ENCODE data around the gene RND2.
"Not testable (repeated sequence)": the region's sequence is repeated elsewhere in the genome, so short reads cannot be mapped to it uniquely, and the experiment has no call there.

Gene RND2

DNA sequence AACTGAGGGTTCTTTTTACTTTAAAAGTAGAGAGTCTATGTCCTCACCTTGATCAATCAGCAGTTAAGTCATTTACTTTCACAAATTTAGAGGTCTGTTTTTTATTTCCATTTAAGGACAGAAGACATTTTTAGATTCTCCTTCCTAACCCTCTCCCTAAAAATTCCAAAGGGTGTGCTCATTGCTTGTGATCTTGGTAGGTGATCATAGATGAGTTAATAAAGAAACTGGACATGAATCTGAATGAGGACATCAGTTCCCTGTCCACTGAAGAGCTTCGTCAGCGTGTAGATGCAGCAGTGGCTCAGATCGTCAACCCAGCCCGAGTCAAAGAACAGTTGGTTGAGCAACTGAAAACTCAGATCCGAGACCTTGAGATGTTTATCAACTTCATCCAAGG is 35.9 kb upstream of the RND2 start:
- TF ChIP-seq, protein P1, sequence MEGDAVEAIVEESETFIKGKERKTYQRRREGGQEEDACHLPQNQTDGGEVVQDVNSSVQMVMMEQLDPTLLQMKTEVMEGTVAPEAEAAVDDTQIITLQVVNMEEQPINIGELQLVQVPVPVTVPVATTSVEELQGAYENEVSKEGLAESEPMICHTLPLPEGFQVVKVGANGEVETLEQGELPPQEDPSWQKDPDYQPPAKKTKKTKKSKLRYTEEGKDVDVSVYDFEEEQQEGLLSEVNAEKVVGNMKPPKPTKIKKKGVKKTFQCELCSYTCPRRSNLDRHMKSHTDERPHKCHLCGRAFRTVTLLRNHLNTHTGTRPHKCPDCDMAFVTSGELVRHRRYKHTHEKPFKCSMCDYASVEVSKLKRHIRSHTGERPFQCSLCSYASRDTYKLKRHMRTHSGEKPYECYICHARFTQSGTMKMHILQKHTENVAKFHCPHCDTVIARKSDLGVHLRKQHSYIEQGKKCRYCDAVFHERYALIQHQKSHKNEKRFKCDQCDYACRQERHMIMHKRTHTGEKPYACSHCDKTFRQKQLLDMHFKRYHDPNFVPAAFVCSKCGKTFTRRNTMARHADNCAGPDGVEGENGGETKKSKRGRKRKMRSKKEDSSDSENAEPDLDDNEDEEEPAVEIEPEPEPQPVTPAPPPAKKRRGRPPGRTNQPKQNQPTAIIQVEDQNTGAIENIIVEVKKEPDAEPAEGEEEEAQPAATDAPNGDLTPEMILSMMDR (conservative IDR thresholded peaks at IDR 0.05; ENCODE audit: low read depth, low read length): no peak
- H2AFZ ChIP-seq (ENCODE audit: low read depth): no peak overlapping the region
- H3K36me3 ChIP-seq (ENCODE audit: insufficient read depth): peaks cover 6% of the 10 kb centered on the region; the same call in 1 of the 2 replicates
- no peak overlapping the region for H3K4me2 ChIP-seq
- H4K20me1 ChIP-seq (ENCODE audit: insufficient read depth): no peaks in the 10 kb centered on the region
- no peak overlapping the region for H3K4me3 ChIP-seq (IDR thresholded peaks at IDR 0.05; ENCODE audit: insufficient read depth, low read depth, low read length)
- H3K27me3 ChIP-seq (ENCODE audit: insufficient read depth, low read depth): no peaks in the 10 kb centered on the region
- no peak overlapping the region for H3K9ac ChIP-seq
- no peak overlapping the region for H3K27ac ChIP-seq
- peaks cover 7% of the 10 kb centered on the region; the same call in 1 of the 2 replicates for H3K79me2 ChIP-seq (ENCODE audit: insufficient read depth, low read depth)
- H3K4me1 ChIP-seq (ENCODE audit: low read depth, poor library complexity, severe bottlenecking): peaks cover 25% of the 10 kb centered on the region

DNA sequence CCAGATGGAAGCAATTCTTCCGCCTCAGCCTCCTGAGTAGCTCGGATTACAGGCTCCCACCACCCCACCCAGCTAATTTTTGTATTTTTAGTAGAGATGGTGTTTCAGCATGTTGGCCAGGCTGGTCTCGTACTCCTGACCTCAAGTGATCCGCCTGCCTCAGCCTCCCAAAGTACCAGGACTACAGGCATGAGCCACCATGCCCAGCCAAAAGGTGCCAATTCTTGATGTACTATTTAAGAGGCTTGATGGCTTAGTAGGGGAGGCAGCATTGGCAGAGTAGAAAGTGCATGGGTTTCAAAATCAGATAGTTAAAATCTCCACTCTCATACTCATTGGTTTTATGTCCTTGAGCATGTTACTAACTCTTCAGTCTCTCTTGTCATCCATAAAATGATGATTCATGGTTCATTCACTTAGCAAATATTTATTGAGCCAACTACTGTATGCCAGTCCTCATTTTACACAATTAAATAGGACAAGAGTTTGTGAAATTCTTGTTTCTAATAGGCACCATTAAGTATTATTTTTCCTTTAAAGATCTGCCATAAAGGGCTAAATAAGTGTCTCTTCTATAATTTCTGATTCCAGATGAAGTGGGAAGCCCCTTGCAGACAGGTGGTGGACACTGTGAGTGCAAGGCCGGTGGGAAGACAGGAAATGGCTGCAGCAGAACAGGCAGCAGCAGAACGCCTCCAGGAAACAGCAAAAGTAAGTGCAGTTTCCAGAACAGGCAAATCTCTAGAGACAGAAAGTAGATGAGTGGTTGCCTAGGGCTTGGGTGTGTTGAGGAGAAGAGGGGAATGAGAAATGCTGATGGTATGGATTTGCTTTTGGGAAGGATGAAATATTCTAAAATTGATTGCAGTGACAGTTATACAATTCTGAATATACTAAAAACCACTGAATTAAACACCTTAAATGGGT is 35.0 kb upstream of the RND2 start:
- Histone ChIP-seq H3K79me2 (ENCODE audit: insufficient read depth, low read depth) (peaks cover 5% of the 10 kb centered on the region; the same call in 1 of the 2 replicates), H3K27ac (no peak overlapping the region), H3K9ac (no peak overlapping the region), H3K4me1 (ENCODE audit: low read depth, poor library complexity, severe bottlenecking) (peaks cover 20% of the 10 kb centered on the region), H4K20me1 (ENCODE audit: insufficient read depth) (no peaks in the 10 kb centered on the region), H3K27me3 (ENCODE audit: insufficient read depth, low read depth) (no peaks in the 10 kb centered on the region), H3K4me3 (IDR thresholded peaks at IDR 0.05; ENCODE audit: insufficient read depth, low read depth, low read length) (no peak overlapping the region), H2AFZ (ENCODE audit: low read depth) (no peak overlapping the region), H3K4me2 (no peak overlapping the region), H3K36me3 (ENCODE audit: insufficient read depth) (peaks cover 6% of the 10 kb centered on the region; the same call in 1 of the 2 replicates)
- TF ChIP-seq, protein P1 (conservative IDR thresholded peaks at IDR 0.05; ENCODE audit: low read depth, low read length): no peak

DNA sequence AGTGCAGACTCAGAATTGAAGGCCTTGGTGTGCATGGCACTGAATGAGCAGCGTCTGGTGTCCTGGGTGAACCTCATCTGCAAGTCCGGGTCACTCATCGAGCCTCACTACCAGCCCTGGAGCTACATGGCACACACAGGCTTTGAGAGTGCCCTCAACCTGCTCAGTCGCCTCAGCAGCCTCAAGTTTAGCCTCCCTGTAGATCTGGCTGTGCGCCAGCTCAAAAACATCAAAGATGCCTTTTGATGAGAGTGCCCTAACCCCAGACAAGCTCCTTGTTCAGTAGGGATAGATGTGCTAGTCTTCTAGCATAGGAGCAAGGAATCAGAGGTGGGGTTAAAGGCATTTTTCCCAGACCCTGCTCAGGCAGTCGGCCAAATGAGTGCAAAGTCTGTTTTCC is 33.6 kb upstream of the RND2 start:
- no peak overlapping the region for H3K4me2 ChIP-seq
- no peak overlapping the region for H2AFZ ChIP-seq (ENCODE audit: low read depth)
- H3K4me3 ChIP-seq (IDR thresholded peaks at IDR 0.05; ENCODE audit: insufficient read depth, low read depth, low read length): no peak overlapping the region
- H3K27ac ChIP-seq: no peak overlapping the region
- TF ChIP-seq, protein P1 (conservative IDR thresholded peaks at IDR 0.05; ENCODE audit: low read depth, low read length): no peak
- H3K27me3 ChIP-seq (ENCODE audit: insufficient read depth, low read depth): no peaks in the 10 kb centered on the region
- H3K4me1 ChIP-seq (ENCODE audit: low read depth, poor library complexity, severe bottlenecking): peaks cover 7% of the 10 kb centered on the region
- H4K20me1 ChIP-seq (ENCODE audit: insufficient read depth): no peaks in the 10 kb centered on the region
- H3K79me2 ChIP-seq (ENCODE audit: insufficient read depth, low read depth): no peaks in the 10 kb centered on the region
- H3K9ac ChIP-seq: no peak overlapping the region
- peaks cover 6% of the 10 kb centered on the region; the same call in 1 of the 2 replicates for H3K36me3 ChIP-seq (ENCODE audit: insufficient read depth)

DNA sequence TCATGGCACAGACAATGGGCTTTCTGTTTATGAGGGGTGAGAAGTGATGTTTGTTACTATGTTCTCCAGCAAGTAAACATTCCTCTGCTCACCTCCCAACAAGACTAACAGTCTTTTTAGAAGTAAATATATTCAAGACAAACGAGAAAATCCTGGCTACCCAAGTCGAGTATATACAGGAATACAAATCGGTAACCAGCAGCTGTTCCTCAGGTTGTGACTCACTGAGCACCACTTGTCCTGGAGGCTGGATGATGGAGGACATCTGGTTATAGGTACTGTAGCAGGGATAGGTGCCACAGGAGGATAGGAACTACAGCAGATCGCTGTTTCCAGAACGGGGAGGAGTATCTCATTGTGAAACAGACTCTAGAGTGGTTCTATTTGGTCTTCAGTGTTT is 32.2 kb upstream of the RND2 start:
- TF ChIP-seq, protein P1 (conservative IDR thresholded peaks at IDR 0.05; ENCODE audit: low read depth, low read length): no peak
- Histone ChIP-seq H3K27me3 (ENCODE audit: insufficient read depth, low read depth) (no peaks in the 10 kb centered on the region), H4K20me1 (ENCODE audit: insufficient read depth) (no peaks in the 10 kb centered on the region), H3K4me2 (no peak overlapping the region), H3K79me2 (ENCODE audit: insufficient read depth, low read depth) (no peaks in the 10 kb centered on the region), H3K27ac (no peak overlapping the region), H3K36me3 (ENCODE audit: insufficient read depth) (0 out of 2 replicates have a peak, but pooled peaks cover 6% of the 10 kb centered on the region), H3K4me1 (ENCODE audit: low read depth, poor library complexity, severe bottlenecking) (peaks cover 14% of the 10 kb centered on the region), H2AFZ (ENCODE audit: low read depth) (no peak overlapping the region), H3K9ac (no peak overlapping the region), H3K4me3 (IDR thresholded peaks at IDR 0.05; ENCODE audit: insufficient read depth, low read depth, low read length) (no peak overlapping the region)

DNA sequence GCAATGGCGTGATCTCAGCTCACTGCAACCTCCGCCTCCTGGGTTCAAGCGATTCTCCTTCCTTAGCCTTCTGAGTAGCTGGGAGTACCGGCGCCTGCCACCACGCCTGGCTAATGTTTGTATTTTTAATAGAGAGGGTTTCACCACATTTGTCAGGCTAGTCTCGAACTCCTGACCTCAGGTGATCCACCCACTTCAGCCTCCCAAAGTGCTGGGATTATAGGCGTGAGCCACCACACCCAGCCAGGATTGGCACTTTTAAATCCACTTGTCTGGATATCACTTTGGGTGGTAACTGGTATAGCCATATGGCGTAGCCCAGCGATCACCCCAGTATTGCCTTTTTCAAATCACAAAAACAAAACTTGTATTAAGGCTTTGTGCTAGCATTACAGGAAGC is 31.1 kb upstream of the RND2 start:
- not testable (repeated sequence) for H3K4me2 ChIP-seq; H3K79me2 ChIP-seq (ENCODE audit: insufficient read depth, low read depth); H2AFZ ChIP-seq (ENCODE audit: low read depth); H3K27ac ChIP-seq; H3K27me3 ChIP-seq (ENCODE audit: insufficient read depth, low read depth); H3K4me3 ChIP-seq (IDR thresholded peaks at IDR 0.05; ENCODE audit: insufficient read depth, low read depth, low read length); H3K36me3 ChIP-seq (ENCODE audit: insufficient read depth); H4K20me1 ChIP-seq (ENCODE audit: insufficient read depth); H3K9ac ChIP-seq
- H3K4me1 ChIP-seq (ENCODE audit: low read depth, poor library complexity, severe bottlenecking): peaks cover 14% of the 10 kb centered on the region
